Measurements from ENCODE around the gene BNIP5.

Gene BNIP5

GRCh38 chr6:36269834-36270705 lies 66.6 kb downstream of the BNIP5 start, which contains the start of gene PNPLA1:
Gene PNPLA1, plus strand, starts transcription at chr6:36270060. Its CDS starts 400 bp downstream, at chr6:36270460.
- Histone ChIP-seq H3K4me1 (ENCODE audit: control insufficient read depth in 1 of 2, insufficient read depth in 2 of 2, low read length in 2 of 2) (peaks cover 0 to 3% of the 10 kb centered on the region in 2 donors), H3K27me3 (ENCODE audit: low read depth, low read length) (no peaks in the 10 kb centered on the region)

GRCh38 chr6:36268478-36269275 lies 68.0 kb downstream of the BNIP5 start:
- H3K36me3 ChIP-seq (ENCODE audit: control insufficient read depth in 1 of 2, insufficient read depth in 2 of 2, low read length in 2 of 2): no peaks in the 10 kb centered on the region
- H3K9me3 ChIP-seq (ENCODE audit: control insufficient read depth in 1 of 2, low read length in 2 of 2): peaks cover 7 to 10% of the 10 kb centered on the region in 2 donors
- H3K4me3 ChIP-seq (ENCODE audit: low read depth in 1 of 2, low read length in 2 of 2): no peak overlapping the region
- peaks cover 0 to 3% of the 10 kb centered on the region in 2 donors for H3K4me1 ChIP-seq (ENCODE audit: control insufficient read depth in 1 of 2, insufficient read depth in 2 of 2, low read length in 2 of 2)
- no peak overlapping the region for H3K27ac ChIP-seq (ENCODE audit: low read length)
- H3K27me3 ChIP-seq (ENCODE audit: low read depth, low read length): no peaks in the 10 kb centered on the region

More at GRCh38 chr6:36269834-36270705, 66.6 kb downstream of the BNIP5 start, which contains the start of gene PNPLA1:
- Histone ChIP-seq H3K36me3 (ENCODE audit: control insufficient read depth in 1 of 2, insufficient read depth in 2 of 2, low read length in 2 of 2) (no peaks in the 10 kb centered on the region), H3K4me3 (ENCODE audit: low read depth in 1 of 2, low read length in 2 of 2) (no peak within 1 kb of the TSS), H3K27ac (ENCODE audit: low read length) (no peak within 1 kb of the TSS), H3K9me3 (ENCODE audit: control insufficient read depth in 1 of 2, low read length in 2 of 2) (peaks cover 7 to 10% of the 10 kb centered on the region in 2 donors)

- Histone ChIP-seq H3K4me3 (ENCODE audit: low read depth in 1 of 2, low read length in 2 of 2) (no peak overlapping the region), H3K4me1 (ENCODE audit: control insufficient read depth in 1 of 2, insufficient read depth in 2 of 2, low read length in 2 of 2) (peaks cover 0 to 3% of the 10 kb centered on the region in 2 donors), H3K9me3 (ENCODE audit: control insufficient read depth in 1 of 2, low read length in 2 of 2) (peaks cover 7 to 10% of the 10 kb centered on the region in 2 donors), H3K27ac (ENCODE audit: low read length) (no peak overlapping the region), H3K36me3 (ENCODE audit: control insufficient read depth in 1 of 2, insufficient read depth in 2 of 2, low read length in 2 of 2) (no peaks in the 10 kb centered on the region), H3K27me3 (ENCODE audit: low read depth, low read length) (no peaks in the 10 kb centered on the region)
These were observed 68.8 kb downstream of the BNIP5 start for GRCh38 chr6:36267731-36268477.

DNA sequence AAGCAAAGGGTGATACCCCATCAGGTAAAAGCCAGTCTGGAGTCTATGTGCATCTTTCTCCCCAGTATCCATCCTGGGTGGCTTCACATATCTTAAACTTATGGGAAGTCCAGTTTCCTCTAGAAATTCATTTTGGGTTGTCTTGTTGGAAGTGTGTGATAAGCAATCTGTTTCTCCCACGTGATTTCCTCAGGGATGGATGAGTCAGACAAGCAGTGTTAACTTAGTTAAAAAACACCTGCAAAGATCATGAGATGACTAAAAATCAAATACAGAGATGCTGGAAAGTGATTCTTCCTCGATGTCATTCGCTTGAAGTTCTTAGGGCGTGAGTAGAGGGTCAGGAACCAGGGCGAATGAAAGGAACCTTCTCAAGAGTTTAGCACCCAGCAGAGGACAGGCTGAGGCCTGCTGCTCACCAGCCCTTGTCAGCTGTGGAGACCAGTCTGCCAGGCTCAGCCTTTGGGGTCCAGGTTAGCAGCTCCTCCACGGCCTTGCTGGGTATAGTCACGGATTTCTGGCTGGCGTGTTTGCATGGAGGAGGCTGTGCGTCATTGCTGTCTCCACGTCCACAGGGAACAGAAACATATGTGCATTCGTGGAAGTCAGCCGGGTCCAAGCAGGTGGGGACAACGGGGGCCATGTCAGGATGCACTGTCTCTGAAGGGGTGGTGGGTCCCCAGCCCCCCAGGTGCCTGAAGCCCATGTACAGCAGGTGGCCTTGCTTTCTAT lies 69.6 kb downstream of the BNIP5 start:
- Histone ChIP-seq H3K9me3 (ENCODE audit: control insufficient read depth in 1 of 2, low read length in 2 of 2) (peaks cover 7 to 10% of the 10 kb centered on the region in 2 donors), H3K27me3 (ENCODE audit: low read depth, low read length) (no peaks in the 10 kb centered on the region), H3K4me3 (ENCODE audit: low read depth in 1 of 2, low read length in 2 of 2) (no peak overlapping the region), H3K27ac (ENCODE audit: low read length) (no peak overlapping the region), H3K36me3 (ENCODE audit: control insufficient read depth in 1 of 2, insufficient read depth in 2 of 2, low read length in 2 of 2) (no peaks in the 10 kb centered on the region), H3K4me1 (ENCODE audit: control insufficient read depth in 1 of 2, insufficient read depth in 2 of 2, low read length in 2 of 2) (peaks cover 0 to 3% of the 10 kb centered on the region in 2 donors)

Data from muscle layer of duodenum (tissue), 2 donors.